ENCODE measurements around the gene TEAD1.

Gene TEAD1

GRCh38 chr11:12768726-12769673 is 94.8 kb downstream of the TEAD1 start:
- DNase-seq, result no peak

DNA sequence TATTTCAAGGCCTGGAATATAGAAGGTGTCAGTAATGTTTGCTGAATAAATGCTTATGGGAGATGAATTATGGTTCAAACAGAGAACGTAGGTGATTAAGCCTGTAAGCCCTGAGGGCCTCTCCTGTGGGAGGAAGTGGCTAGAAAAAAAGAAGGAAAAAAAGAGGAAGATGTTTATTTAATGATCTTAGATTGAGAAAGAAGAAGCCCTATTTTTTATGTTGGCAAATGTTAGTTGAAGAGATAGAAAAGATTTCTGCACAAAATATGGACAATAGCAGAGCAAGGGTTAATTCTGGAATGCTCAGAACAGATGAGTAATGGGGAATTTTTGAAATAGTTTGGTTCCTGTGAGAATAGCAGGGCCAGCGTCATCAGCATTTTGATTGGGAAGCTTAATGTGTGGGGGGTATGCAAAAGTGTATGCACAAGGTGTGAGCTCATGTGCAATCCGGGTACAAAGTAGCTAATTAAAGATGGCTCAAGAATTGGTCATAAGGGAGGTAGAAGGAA is 95.7 kb downstream of the TEAD1 start:
- peak; percentile 91 for DNase-seq

DNA sequence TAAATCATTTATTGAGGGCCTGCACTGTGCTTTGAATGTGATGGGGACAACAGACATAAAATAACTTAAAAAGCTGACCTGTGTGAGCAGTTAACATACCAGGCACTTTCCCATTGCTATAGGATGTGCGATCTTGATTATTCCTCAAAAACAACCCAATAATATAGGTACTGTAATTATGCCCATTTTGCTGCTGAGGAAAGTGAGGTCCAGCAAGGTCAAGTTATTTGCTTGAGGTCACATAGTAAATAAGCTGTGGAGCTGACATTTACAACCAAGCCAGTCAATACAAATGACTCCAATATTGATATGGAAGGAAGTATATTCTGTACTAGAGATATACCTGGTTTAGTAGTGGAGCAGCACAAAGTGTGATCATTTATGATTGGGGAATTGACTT is 96.2 kb downstream of the TEAD1 start:
- DNase-seq, result no peak

- no peak for DNase-seq
Observed at GRCh38 chr11:12770966-12771597, 96.9 kb downstream of the TEAD1 start.

DNA sequence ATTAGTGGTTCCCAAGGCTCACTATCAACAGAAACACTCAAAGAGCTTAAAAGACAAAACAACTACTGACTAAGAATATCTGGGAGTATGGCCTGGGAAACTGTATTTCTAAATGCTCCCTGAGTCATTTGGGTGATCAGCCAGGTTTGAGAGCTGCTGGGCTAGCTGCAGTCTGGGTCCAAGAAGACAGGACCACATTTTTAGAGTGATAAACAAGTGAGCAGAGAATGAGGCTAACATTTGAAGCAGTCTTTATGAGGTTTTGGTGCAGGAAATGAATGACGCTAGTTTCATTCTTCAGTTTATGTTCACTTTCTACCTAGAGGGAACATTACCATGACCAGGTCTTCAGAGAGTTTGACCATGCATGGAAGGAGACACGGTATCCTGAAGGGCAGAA is 97.7 kb downstream of the TEAD1 start:
- DNase-seq, result no peak

DNA sequence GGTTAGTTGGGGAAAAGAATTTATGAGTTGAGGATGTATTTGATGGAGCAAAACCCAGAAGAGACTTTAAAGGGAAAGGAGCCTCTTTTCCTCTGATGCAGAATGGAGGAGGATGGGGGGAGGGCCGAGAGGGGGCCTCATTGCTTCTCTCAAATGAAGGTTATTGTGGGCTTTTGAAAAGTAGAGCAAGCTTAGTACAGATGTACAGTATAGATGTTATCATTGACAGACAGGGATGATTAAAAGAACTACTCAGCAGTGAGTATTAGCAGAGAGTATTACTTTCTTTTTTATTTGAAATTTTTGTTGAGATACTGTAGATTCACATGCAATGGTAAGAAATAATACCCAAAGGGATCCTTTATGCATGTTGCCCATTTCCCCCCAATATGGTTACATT is 98.1 kb downstream of the TEAD1 start:
- no peak for DNase-seq

- DNase-seq, result no peak
Observed at GRCh38 chr11:12773591-12773990, 99.4 kb downstream of the TEAD1 start.

- DNase-seq, result no peak
Observed at GRCh38 chr11:12775955-12776354, 101.7 kb downstream of the TEAD1 start.

DNA sequence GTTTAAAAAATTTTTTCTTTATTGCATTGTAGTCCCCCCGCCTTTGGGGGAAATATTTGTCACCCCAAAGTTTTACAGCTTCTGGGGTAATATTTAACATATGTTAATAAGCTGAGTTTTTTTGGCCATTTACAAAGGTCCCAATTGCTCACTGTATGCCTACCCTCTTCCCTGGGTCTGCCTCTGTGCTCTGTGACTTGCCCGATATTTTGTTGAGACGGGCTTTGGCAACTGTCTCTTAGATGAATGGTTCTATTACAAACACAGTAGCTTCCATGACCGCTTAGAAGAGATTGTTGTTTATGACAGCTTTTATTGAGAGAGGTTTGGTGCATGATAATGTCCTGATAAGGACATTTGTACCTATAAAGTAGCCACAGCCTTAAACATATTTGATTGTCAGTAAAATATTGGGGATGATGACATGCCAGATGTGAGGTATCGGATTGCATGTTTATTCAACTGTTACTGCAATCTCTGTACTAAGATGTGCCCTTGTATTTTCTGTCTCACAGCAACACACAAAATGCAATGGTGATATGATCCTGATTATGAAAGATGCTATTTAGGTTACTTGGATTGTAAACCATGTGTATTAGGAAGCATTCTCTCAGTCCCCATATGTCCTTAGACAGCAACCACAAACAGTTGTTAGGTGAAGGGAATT is 103.1 kb downstream of the TEAD1 start:
- DNase-seq, result peak; percentile 55

GRCh38 chr11:12778240-12778905 is 104.2 kb downstream of the TEAD1 start:
- peak; percentile 43 for DNase-seq

DNA sequence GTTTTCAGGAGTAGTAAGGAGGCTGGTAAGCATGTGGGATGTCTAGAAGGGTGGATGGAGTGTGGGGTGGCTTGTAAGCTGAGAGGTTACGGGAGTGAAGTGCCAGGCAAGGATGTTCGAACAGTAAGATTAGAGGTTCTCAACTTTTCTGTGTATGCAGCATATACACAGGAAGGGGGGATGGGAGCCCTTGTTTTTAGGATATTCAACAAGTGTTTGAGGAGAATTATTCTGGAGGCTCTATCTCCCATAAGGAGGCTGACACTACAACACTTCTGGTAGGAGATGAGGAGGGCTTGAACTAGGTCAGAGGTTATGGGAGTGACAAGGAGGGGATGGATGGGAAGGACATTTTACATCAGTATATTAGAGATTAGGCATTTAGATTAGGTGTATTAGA is 109.5 kb downstream of the TEAD1 start:
- DNase-seq, result no peak

DNA sequence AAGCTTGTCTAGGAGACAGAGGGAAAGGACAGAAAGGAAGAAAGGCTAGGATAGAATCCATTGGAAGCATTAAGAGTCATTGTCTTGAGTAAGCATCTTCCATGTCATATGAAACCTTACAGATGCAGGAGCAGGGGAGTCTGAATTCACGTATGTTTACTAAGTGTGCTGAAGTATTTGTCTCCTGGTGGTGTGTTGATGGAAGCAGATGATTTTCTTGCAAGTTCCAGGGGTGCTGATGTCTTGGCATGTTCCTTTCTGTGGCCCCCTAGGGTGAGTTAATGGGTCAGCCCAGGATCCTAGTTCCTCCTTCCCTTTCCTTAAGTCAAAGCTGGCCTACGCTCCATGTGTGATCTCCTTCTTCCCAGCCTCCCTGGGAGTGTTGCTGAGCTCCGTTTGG is 110.2 kb downstream of the TEAD1 start:
- no peak for DNase-seq

DNA sequence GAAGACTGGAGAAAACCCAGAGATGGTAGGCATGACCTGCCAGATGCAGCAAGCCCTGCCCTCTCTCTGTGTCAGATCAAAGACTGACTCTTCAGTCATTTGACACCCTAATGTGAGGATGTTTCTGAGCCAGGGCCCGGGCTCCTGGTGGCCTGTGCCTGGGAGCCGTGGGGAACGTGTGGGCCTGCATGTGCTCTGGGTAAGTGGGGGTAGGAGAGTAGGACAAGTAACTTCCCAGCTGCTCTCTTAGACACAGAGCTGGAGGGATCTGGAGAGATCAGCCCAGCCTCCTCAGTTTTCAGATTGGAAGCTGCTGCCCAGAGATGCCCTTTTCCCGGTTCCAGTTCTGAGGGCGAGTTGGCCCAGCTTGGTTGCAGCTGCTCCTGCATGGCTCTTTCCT is 110.8 kb downstream of the TEAD1 start:
- DNase-seq, result peak; percentile 54

DNA sequence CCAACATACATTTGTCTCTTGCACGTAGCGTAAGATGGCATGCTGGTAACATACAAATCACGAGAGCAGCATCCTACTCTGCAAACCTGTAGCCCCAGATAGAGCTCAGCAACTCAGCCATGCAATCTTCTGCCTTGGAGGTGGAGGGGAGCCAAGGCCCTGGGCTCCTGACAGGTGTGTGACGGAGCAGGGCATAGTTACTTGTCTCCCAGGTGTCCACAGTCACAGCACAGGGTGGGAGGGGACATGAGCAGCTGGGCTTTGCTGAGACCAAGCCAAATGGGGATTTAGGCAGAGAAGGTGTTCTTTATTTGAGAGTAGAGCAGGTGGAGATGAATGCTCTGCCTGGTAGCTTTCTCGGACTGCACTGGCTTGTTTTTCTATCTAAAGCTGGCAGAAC is 111.7 kb downstream of the TEAD1 start:
- peak; percentile 95 for DNase-seq

DNA sequence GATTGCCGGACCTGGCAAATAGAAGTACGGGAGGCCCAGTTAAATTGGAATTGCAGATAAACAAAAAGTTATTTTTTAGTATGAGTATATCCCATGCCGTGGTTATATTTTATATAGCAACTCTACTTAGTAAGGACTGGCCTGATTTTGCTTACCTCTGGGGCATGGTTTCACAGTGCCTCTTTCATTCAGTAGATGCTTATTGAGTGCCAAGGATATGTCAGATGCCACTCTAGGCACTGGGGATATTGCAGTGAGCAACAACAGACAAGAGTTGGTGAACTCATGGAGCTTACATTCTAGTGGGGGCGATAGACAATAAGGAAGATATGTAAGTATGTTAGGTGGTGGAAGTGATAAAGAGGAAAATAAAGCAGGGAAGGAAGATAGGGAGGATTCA is 112.2 kb downstream of the TEAD1 start:
- no peak for DNase-seq

DNA sequence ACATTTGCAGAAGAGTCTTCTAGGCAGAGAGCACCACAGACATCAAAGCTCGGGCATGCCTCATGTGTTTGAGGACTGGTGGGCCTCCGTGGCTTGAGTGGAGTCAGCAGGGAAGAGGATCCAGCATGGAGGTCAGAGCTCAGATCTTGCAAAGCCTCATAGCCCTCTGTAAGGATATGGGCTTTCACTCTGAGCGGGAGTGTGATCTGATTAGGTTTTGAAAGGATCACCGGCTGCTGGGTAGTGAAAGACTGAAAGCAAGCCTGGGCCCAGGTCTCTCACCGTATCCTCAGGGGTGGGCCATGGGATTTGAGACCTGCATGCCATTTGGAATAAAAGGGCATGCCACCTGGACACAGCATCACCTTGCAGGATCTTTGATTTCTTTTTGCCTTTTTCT is 112.7 kb downstream of the TEAD1 start:
- DNase-seq, result no peak

- DNase-seq, result no peak
Observed at GRCh38 chr11:12787847-12788246, 113.6 kb downstream of the TEAD1 start.

- DNase-seq, result peak; percentile 39
Observed at GRCh38 chr11:12789054-12789453, 114.8 kb downstream of the TEAD1 start.

DNA sequence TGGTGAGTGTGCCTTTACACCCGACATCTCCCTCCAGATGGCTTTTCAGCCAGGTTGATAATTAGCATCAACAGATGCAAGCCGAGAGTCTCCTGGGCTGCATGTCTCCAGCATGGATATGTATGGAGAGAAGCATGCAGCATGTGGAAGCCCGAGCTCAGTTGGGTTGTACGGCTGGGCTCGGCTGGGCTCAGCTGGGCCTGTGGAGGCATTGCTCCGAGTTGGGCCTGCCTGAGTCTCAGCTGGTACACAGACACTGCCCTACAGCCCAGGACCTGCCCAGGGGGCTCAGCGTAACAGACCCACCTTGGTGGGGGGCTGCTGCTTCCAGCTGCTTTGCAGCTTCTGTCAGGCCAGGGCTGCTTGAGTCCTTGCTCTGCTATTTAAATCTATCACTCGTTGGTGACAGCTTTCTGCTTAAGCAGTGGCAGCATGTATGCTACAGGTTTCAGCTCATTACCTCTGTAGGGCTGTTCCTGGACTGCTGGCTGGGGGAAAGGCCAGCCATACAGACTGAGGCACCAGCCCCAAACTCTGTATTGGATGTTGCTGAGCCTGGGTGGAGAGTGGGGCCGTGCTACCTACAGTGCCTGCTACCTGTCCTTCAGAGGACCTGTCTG is 115.5 kb downstream of the TEAD1 start:
- DNase-seq, result peak; percentile 95

DNA sequence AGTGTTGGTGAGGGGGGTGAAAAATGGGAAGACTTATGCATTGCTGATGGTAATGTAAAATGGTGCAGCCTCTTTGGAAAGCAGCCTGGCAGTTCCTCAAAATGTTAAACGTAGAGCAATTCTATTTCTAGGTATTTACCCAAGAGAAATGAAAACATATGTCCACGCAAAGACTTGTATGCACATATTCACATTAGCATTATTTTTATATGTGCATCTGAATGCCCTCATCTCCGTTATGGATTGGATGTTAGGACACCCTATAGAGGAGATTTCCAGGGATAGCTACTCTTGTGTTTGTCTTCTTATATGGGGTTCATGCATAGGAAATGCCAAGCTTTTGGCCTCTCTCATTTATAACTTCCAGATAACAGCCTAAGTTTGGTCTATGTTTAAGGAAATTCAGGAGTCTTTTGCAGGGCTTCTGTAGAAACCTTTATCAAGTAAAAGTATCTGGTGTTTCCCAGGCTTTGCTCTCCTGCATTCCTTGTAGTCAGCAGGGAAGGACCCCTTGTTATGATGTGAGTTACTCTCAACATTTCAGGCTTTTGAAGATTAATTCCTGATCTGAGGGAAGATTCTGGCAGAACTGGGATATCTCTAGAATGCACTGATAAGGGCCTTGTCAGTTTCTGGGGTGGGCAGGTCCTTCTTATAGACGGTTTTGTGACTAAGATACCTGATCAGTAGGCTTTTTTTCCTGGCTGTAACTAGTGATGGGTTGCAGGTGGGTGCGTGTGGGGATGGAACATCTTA is 116.8 kb downstream of the TEAD1 start:
- DNase-seq, result no peak

GRCh38 chr11:12792018-12792417 is 117.8 kb downstream of the TEAD1 start:
- DNase-seq, result no peak

DNA sequence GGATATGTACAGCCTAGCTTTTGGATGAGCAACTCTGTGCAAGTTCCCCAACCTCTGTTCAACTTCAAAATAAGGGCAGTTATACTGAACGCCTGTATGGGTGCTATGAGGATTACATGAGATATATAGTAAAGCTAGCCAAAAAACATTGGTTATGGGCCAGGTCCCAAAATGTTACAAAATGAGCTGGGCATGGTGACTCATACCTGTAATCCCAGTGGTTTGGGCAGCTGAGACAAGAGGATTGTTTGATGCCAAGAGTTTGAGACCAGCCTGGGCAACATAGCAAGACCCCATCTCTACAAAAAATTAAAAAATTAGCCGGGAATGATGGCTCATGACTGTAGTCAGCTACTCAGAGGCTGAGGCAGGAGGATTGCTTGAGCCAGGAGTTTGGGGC is 118.4 kb downstream of the TEAD1 start:
- DNase-seq, result no peak
